HUES48 (cell line): ENCODE data around the gene CDCP1.

Source experiments
- H3K27ac ChIP-seq: one replicate; pipeline ENCODE4 v1.7.0; 2013; ENCODE audit warnings: low read depth, low read length, inconsistent platforms
- H3K27me3 ChIP-seq: 2 replicates; pipeline ENCODE4 v1.6.1; 2013; ENCODE audit warnings: mild to moderate bottlenecking, low read length; ENCODE audit not compliant: control insufficient read depth, insufficient read depth
- H3K36me3 ChIP-seq: 2 replicates; pipeline ENCODE4 v1.6.1; 2013; ENCODE audit warnings: low read length; ENCODE audit not compliant: control insufficient read depth, insufficient read depth
- H3K4me1 ChIP-seq: 2 replicates; pipeline ENCODE4 v1.6.1; 2013; ENCODE audit warnings: mild to moderate bottlenecking, low read length; ENCODE audit not compliant: control insufficient read depth, insufficient read depth
- H3K4me3 ChIP-seq: 2 replicates; pipeline ENCODE4 v1.5.1; 2013; ENCODE audit warnings: mild to moderate bottlenecking, low read depth, low read length
- H3K9ac ChIP-seq: 2 replicates; pipeline ENCODE4 v1.6.1; 2013; ENCODE audit warnings: mild to moderate bottlenecking, low read depth, low read length, moderate library complexity
- H3K9me3 ChIP-seq: 2 replicates; pipeline ENCODE4 v1.6.1; 2013; ENCODE audit warnings: low read length; ENCODE audit not compliant: control insufficient read depth, insufficient read depth

Gene CDCP1

DNA sequence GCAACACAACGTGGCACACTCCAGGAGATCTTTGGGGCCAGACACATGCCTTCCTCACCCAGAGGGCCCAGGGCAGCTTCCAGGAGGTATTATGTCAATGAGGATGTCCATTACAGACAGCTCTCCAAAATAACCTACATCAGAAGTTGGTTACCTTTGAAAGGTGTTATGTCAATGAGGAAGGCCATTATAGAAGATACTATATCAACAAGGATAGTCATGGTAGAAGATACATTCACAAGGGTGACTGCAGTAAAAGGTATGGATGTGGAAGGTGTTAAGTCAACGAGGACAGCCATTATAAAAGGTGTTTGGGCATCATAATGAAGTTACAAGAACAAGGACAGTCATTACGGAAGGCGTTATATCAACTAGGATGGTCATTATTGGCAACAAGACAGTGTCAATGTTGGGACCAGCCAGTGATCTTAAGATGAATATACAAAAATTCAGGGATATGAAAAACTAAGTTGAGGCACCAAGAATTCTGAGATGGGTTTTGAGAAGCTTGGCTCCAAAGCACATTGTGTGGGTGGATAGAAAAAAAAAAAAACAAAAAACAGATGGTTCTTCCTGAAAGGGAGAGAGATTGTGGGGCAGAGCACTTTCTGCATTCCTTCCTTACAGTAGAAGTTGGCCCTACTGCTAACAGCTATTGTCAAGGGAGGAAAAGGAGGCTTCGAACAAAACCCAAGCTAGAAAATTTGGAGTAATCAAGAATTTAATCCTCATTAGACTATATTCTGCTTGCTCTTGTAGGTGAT is 11.2 kb downstream of the CDCP1 start:
- no peak overlapping the region for H3K9ac ChIP-seq
- no peaks in the 10 kb centered on the region for H3K27me3 ChIP-seq
- H3K36me3 ChIP-seq, result no peaks in the 10 kb centered on the region
- H3K27ac ChIP-seq, result no peak overlapping the region
- no peak overlapping the region for H3K4me3 ChIP-seq
- H3K4me1 ChIP-seq, result peaks cover 18% of the 10 kb centered on the region
- no peaks in the 10 kb centered on the region for H3K9me3 ChIP-seq

DNA sequence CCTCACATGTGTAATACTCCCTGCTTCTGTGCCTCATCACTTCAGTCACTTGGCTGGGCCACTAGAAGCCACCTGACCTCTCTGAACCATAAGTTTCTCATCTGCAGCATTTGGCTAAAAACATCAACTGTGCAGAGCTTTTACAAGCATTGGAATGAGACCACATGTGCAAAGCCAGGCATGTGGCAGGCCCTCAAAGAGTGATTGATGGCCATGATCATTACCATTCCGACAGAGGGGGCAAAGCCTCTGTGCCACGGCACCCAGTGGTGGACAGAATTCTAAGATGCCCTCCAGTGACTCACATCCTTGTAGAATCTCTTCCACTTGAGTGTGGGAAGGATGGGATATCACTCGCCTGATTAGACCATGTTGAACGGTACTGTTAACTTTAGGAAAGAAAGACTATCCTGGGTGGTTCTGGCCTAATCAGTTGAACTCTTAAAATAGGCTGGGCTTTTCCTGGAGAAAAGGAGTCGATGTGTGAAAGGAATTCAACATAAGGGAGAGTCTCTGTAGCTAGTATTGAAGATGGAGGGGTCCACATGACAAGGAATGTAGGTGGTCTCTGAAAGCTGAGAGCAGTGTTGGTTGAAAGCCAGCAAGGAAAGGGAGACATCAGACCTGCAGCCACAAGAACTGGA is 13.5 kb downstream of the CDCP1 start:
- Histone ChIP-seq H3K27me3 (no peaks in the 10 kb centered on the region), H3K27ac (no peak overlapping the region), H3K4me3 (no peak overlapping the region), H3K9ac (no peak overlapping the region), H3K36me3 (no peaks in the 10 kb centered on the region), H3K4me1 (peaks cover under 1% of the 10 kb centered on the region; the same call in 1 of the 2 replicates), H3K9me3 (no peaks in the 10 kb centered on the region)

- H3K27ac ChIP-seq, result no peak overlapping the region
- no peaks in the 10 kb centered on the region for H3K27me3 ChIP-seq
- no peaks in the 10 kb centered on the region for H3K36me3 ChIP-seq
- no peak overlapping the region for H3K4me3 ChIP-seq
- H3K4me1 ChIP-seq, result no peaks in the 10 kb centered on the region
- H3K9ac ChIP-seq, result no peak overlapping the region
- no peaks in the 10 kb centered on the region for H3K9me3 ChIP-seq
Observed at GRCh38 chr3:45131201-45131600, 15.0 kb downstream of the CDCP1 start.

GRCh38 chr3:45130476-45130875 is 15.7 kb downstream of the CDCP1 start:
- Histone ChIP-seq H3K9me3 (no peaks in the 10 kb centered on the region), H3K36me3 (no peaks in the 10 kb centered on the region), H3K4me3 (no peak overlapping the region), H3K27ac (no peak overlapping the region), H3K27me3 (no peaks in the 10 kb centered on the region), H3K9ac (no peak overlapping the region), H3K4me1 (no peaks in the 10 kb centered on the region)

DNA sequence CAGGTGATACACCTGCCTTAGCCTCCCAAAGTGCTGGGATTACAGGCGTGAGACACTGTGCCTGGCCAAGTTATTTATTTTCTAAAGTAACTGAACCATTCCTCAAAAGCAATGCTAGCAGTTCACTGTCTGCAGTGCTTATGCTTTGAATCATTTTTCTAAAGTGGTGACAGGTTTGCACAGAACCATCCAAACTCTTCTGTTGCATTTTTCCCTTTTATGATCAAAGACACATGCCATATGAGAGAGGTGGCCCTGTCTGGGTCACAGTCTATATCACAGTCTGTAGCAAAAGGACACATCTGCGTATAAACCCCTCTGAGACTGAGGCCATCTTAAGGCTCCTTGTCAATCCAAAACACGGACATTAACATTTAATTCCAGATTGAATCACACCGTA is 17.2 kb downstream of the CDCP1 start:
- Histone ChIP-seq H3K36me3 (no peaks in the 10 kb centered on the region), H3K27me3 (no peaks in the 10 kb centered on the region), H3K9me3 (no peaks in the 10 kb centered on the region), H3K27ac (no peak overlapping the region), H3K9ac (no peak overlapping the region), H3K4me3 (no peak overlapping the region), H3K4me1 (no peaks in the 10 kb centered on the region)

- Histone ChIP-seq H3K4me3 (no peak overlapping the region), H3K27me3 (no peaks in the 10 kb centered on the region), H3K27ac (no peak overlapping the region), H3K9me3 (no peaks in the 10 kb centered on the region), H3K9ac (no peak overlapping the region), H3K4me1 (0 out of 2 replicates have a peak, but pooled peaks cover 4% of the 10 kb centered on the region), H3K36me3 (no peaks in the 10 kb centered on the region)
Observed at GRCh38 chr3:45127130-45127822, 18.9 kb downstream of the CDCP1 start.

- no peak overlapping the region for H3K9ac ChIP-seq
- H3K27ac ChIP-seq, result no peak overlapping the region
- no peaks in the 10 kb centered on the region for H3K36me3 ChIP-seq
- 0 out of 2 replicates have a peak, but pooled peaks cover 4% of the 10 kb centered on the region for H3K4me1 ChIP-seq
- no peaks in the 10 kb centered on the region for H3K9me3 ChIP-seq
- no peak overlapping the region for H3K4me3 ChIP-seq
- no peaks in the 10 kb centered on the region for H3K27me3 ChIP-seq
Observed at GRCh38 chr3:45126730-45127129, 19.4 kb downstream of the CDCP1 start.

GRCh38 chr3:45125550-45126026 is 20.6 kb downstream of the CDCP1 start:
- Histone ChIP-seq H3K9ac (no peak overlapping the region), H3K4me3 (no peak overlapping the region), H3K4me1 (0 out of 2 replicates have a peak, but pooled peaks cover 4% of the 10 kb centered on the region), H3K27ac (no peak overlapping the region), H3K27me3 (no peaks in the 10 kb centered on the region), H3K36me3 (no peaks in the 10 kb centered on the region), H3K9me3 (no peaks in the 10 kb centered on the region)

GRCh38 chr3:45124956-45125355 is 21.2 kb downstream of the CDCP1 start:
- Histone ChIP-seq H3K9me3 (no peaks in the 10 kb centered on the region), H3K27ac (no peak overlapping the region), H3K4me1 (0 out of 2 replicates have a peak, but pooled peaks cover 4% of the 10 kb centered on the region), H3K9ac (no peak overlapping the region), H3K4me3 (no peak overlapping the region), H3K27me3 (no peaks in the 10 kb centered on the region), H3K36me3 (no peaks in the 10 kb centered on the region)

DNA sequence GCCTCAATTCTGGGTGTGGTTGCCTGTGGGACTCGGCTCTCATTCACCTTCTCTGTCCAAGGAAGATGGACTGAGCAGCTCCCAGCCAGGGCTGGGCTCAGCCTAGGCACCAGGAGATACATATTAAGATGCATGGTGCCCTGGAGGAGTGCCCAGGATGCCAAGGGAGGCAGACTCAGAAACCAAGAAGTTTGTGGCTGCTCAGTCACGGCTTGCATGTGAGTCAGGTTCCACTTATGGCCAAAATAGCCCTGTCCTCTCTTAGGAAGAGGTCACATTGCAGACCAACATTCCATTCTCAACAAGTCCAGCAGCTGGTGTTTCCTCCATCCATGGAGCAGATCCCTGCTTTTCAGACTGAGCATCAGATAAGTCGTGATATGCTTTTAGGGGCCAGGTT is 21.8 kb downstream of the CDCP1 start:
- H3K4me3 ChIP-seq, result no peak overlapping the region
- 0 out of 2 replicates have a peak, but pooled peaks cover 4% of the 10 kb centered on the region for H3K4me1 ChIP-seq
- no peak overlapping the region for H3K9ac ChIP-seq
- H3K27ac ChIP-seq, result no peak overlapping the region
- H3K27me3 ChIP-seq, result no peaks in the 10 kb centered on the region
- H3K36me3 ChIP-seq, result no peaks in the 10 kb centered on the region
- no peaks in the 10 kb centered on the region for H3K9me3 ChIP-seq
